Stimulated activated CD4-positive, alpha-beta T cell treated with anti-CD3 and anti-CD28 coated beads, Interleukin-1b, Interleukin-23, amount 100 ng/mL, for 48 hours (primary cell): ENCODE data around the gene VPS11.

ENCODE experiments used
- DNase-seq: peaks from one replicate; pipeline ENCODE4 v3.0.0-alpha.2; 2020

Gene VPS11

GRCh38 chr11:119106564-119107537, 39.2 kb downstream of the VPS11 start, which contains the start of gene C2CD2L:
TSS of gene C2CD2L (plus strand) at chr11:119107344. CDS start at chr11:119107742, 398 bp downstream.
- DNase-seq: peak; percentile 92

GRCh38 chr11:119107538-119108145, 40.0 kb downstream of the VPS11 start:
- no peak for DNase-seq

GRCh38 chr11:119108146-119108856, 40.7 kb downstream of the VPS11 start:
- peak; percentile 36 for DNase-seq

GRCh38 chr11:119108857-119109221, 41.2 kb downstream of the VPS11 start:
- DNase-seq: no peak

- no peak for DNase-seq
These were observed 42.2 kb downstream of the VPS11 start for GRCh38 chr11:119109843-119110242.

- DNase-seq: no peak
These were observed 42.8 kb downstream of the VPS11 start for GRCh38 chr11:119110439-119110838.

- DNase-seq: no peak
These were observed 43.8 kb downstream of the VPS11 start for GRCh38 chr11:119111361-119111925.

GRCh38 chr11:119112314-119113020, 44.8 kb downstream of the VPS11 start:
- no peak for DNase-seq

GRCh38 chr11:119113716-119114115, 46.1 kb downstream of the VPS11 start:
- no peak for DNase-seq

GRCh38 chr11:119114351-119114750, 46.7 kb downstream of the VPS11 start:
- no peak for DNase-seq

GRCh38 chr11:119115484-119116234, 48.0 kb downstream of the VPS11 start:
- peak; percentile 19 for DNase-seq

GRCh38 chr11:119116235-119116594, 48.6 kb downstream of the VPS11 start:
- no peak for DNase-seq

- DNase-seq: no peak
These were observed 49.0 kb downstream of the VPS11 start for GRCh38 chr11:119116601-119117000.

GRCh38 chr11:119117004-119117706, 49.5 kb downstream of the VPS11 start:
- no peak for DNase-seq

- no peak for DNase-seq
These were observed 50.6 kb downstream of the VPS11 start for GRCh38 chr11:119118227-119118626.

- DNase-seq: no peak
These were observed 51.3 kb downstream of the VPS11 start for GRCh38 chr11:119118946-119119345.

GRCh38 chr11:119120639-119121007, 53.0 kb downstream of the VPS11 start:
- no peak for DNase-seq

- peak; percentile 100 for DNase-seq
These were observed 53.6 kb downstream of the VPS11 start, which contains the start of gene HINFP for GRCh38 chr11:119121008-119121810. TSS of gene HINFP (plus strand) at chr11:119121580. CDS start at chr11:119126945, 5,365 bp downstream.

GRCh38 chr11:119121811-119122124, 54.1 kb downstream of the VPS11 start:
- DNase-seq: no peak

- DNase-seq: no peak
These were observed 58.2 kb downstream of the VPS11 start for GRCh38 chr11:119125821-119126220.
